A673 (cell line): ENCODE data around the gene YIF1A. TPM values are rescaled to one million over a fixed set of nuclear protein-coding genes. Genes with fewer than 3 reads are reported as not detected.

ENCODE experiments used
- BruUV-seq: library from RNA; stranded (reverse); fragments of 400-500 nt; replicated peaks from 2 replicates; lab custom pipeline; 2021; lab: Mats Ljungman, UMichigan
- CTCF ChIA-PET: fragments of 300-600 bp; sonication (Branson Sonifier 250); formaldehyde crosslinking; loops from one replicate; lab custom pipeline; 2022; ENCODE audit warnings: antibody characterized with exemption; lab: Charles Lee
- POLR2A ChIA-PET: fragments of 300-600 bp; sonication (Branson Sonifier 250); formaldehyde crosslinking; loops from one replicate; lab custom pipeline; 2022; ENCODE audit warnings: antibody characterized with exemption; ENCODE audit not compliant: low non-redundant PET; lab: Charles Lee
- DNase-seq: peaks from one replicate; pipeline ENCODE4 v3.0.0-alpha.2; 2015; ENCODE audit warnings: low spot score
- H3K27ac ChIP-seq: fragments of 200-600 bp; sonication (generic); 2 replicates; pipeline ENCODE4 v1.5.1; 2016; ENCODE audit warnings: mixed run types, low read depth, mild to moderate bottlenecking, mixed read lengths, antibody characterized with exemption, low read length; ENCODE audit not compliant: poor library complexity, severe bottlenecking
- H3K27me3 ChIP-seq: fragments of 200-600 bp; sonication (generic); replicated peaks from 2 replicates; pipeline ENCODE4 v1.6.1; 2017; ENCODE audit warnings: mixed run types, low read depth, mild to moderate bottlenecking, mixed read lengths, antibody characterized with exemption, low read length; ENCODE audit not compliant: insufficient read depth, poor library complexity
- H3K36me3 ChIP-seq: fragments of 200-600 bp; sonication (generic); 2 replicates; pipeline ENCODE4 v1.6.1; 2016; ENCODE audit warnings: mixed run types, mild to moderate bottlenecking, mixed read lengths, antibody characterized with exemption, low read length; ENCODE audit not compliant: insufficient read depth, poor library complexity, severe bottlenecking
- H3K4me1 ChIP-seq: fragments of 200-600 bp; sonication (generic); 2 replicates; pipeline ENCODE4 v1.6.1; 2017; ENCODE audit warnings: mixed run types, mild to moderate bottlenecking, mixed read lengths, antibody characterized with exemption, low read length; ENCODE audit not compliant: insufficient read depth, poor library complexity, severe bottlenecking
- H3K4me3 ChIP-seq: fragments of 200-600 bp; sonication (generic); 2 replicates; pipeline ENCODE4 v1.5.1; 2016; ENCODE audit warnings: low read depth, mixed run types, mild to moderate bottlenecking, mixed read lengths, low read length; ENCODE audit not compliant: poor library complexity, severe bottlenecking
- H3K9me3 ChIP-seq: fragments of 200-600 bp; sonication (generic); 2 replicates; pipeline ENCODE4 v1.6.1; 2016; ENCODE audit warnings: mixed run types, low read depth, mild to moderate bottlenecking, mixed read lengths, antibody characterized with exemption, low read length; ENCODE audit not compliant: poor library complexity, severe bottlenecking
- CTCF ChIP-seq: fragments of 300-800, 200-600 bp; sonication (generic); conservative IDR thresholded peaks from 2 replicates; pipeline ENCODE4 v1.5.1; 2017; ENCODE audit warnings: low read depth, mild to moderate bottlenecking, antibody characterized with exemption, low read length, moderate library complexity, mixed read lengths
- EZH2 ChIP-seq: fragments of 200-600 bp; sonication (generic); IDR thresholded peaks from 2 replicates; pipeline ENCODE4 v1.6.1; 2017; ENCODE audit warnings: borderline replicate concordance, low read depth, mild to moderate bottlenecking, mixed read lengths, antibody characterized with exemption, low read length; ENCODE audit not compliant: poor library complexity, severe bottlenecking
- intact Hi-C: fragments of 100-400 bp; cut with micrococcal nuclease; formaldehyde crosslinking; loops from one replicate; pipeline ENCODE4 v1.10.0; 2022; ENCODE audit not compliant: unreplicated experiment
- total RNA-seq: library from RNA; stranded (reverse); gene quantifications from 2 replicates; pipeline ENCODE4 v1.2.3, GENCODE V29; 2021

The YIF1A gene
- total RNA-seq, 1 experiment from 2014 or later: 125 TPM

- POLR2A ChIA-PET: interaction anchor here (0.7 kb wide), 1 partner anchor 317 kb away, joined by 3 read pairs; no protein-coding TSS in a partner anchor
- no TSS peak for BruUV-seq
- Histone ChIP-seq H3K27me3 (no peaks in the 10 kb centered on the region), H3K36me3 (peaks cover 5% of the 10 kb centered on the region), H3K27ac (peak overlapping the region; percentile 91), H3K4me1 (peaks cover 19% of the 10 kb centered on the region), H3K4me3 (peak overlapping the region; percentile 77), H3K9me3 (no peaks in the 10 kb centered on the region)
- TF ChIP-seq EZH2 (no peak), CTCF (no peak)
- CTCF ChIA-PET: interaction anchor here (0.9 kb wide), 1 partner anchor 25 kb away, joined by 3 read pairs; no protein-coding TSS in a partner anchor
- intact Hi-C loops: no loop called here
- DNase-seq: no peak
Observed at GRCh38 chr11:66287889-66288670, 863 bp downstream of the YIF1A start.

- POLR2A ChIA-PET: interaction anchor here (0.6 kb wide), 1 partner anchor 29 kb away, joined by 12 read pairs; the partner anchor contains the start of gene CD248
- Histone ChIP-seq H3K27me3 (no peaks in the 10 kb centered on the region), H3K4me3 (peak overlapping the region; percentile 77), H3K9me3 (no peaks in the 10 kb centered on the region), H3K27ac (peak overlapping the region; percentile 91), H3K36me3 (peaks cover 5% of the 10 kb centered on the region), H3K4me1 (peaks cover 18% of the 10 kb centered on the region)
- intact Hi-C loops: no loop called here
- BruUV-seq: no TSS peak
- no peak for DNase-seq
- TF ChIP-seq EZH2 (no peak), CTCF (no peak)
- CTCF ChIA-PET: interaction anchor here (0.5 kb wide), 1 partner anchor 24 kb away, joined by 3 read pairs; no protein-coding TSS in a partner anchor
Observed at GRCh38 chr11:66287211-66287888, 1.6 kb downstream of the YIF1A start.

GRCh38 chr11:66286699-66287098, 2.2 kb downstream of the YIF1A start:
- Histone ChIP-seq H3K4me3 (no peak overlapping the region), H3K36me3 (peaks cover 5% of the 10 kb centered on the region), H3K27me3 (no peaks in the 10 kb centered on the region), H3K4me1 (peaks cover 12% of the 10 kb centered on the region), H3K9me3 (no peaks in the 10 kb centered on the region), H3K27ac (no peak overlapping the region)
- DNase-seq: no peak
- BruUV-seq: no TSS peak
- intact Hi-C loops: no loop called here
- ChIA-PET CTCF (no interaction called here), POLR2A (no interaction called here)
- TF ChIP-seq CTCF: no peak
- TF ChIP-seq EZH2: no peak
